HG03565 (cell line): ENCODE measurements around the gene ELF3.
"Not testable (repeated sequence)": the region's sequence is repeated elsewhere in the genome, so short reads cannot be mapped to it uniquely, and the experiment has no call there.

Source experiments
- ATAC-seq: cut with Tn5 transposase; IDR thresholded peaks from one replicate; pipeline ENCODE4 v1.9.1; 2021; ENCODE audit warnings: mild to moderate bottlenecking, moderate library complexity; ENCODE audit not compliant: unreplicated experiment

The ELF3 gene

GRCh38 chr1:202034149-202034682, 23.8 kb downstream of the ELF3 start:
- no peak for ATAC-seq

GRCh38 chr1:202034683-202035462, 24.5 kb downstream of the ELF3 start:
- no peak for ATAC-seq

- no peak for ATAC-seq
These were observed 26.4 kb downstream of the ELF3 start for GRCh38 chr1:202036595-202037387.

GRCh38 chr1:202037706-202038296, 27.4 kb downstream of the ELF3 start:
- ATAC-seq: no peak

- ATAC-seq: no peak
These were observed 28.4 kb downstream of the ELF3 start for GRCh38 chr1:202038688-202039346.

DNA sequence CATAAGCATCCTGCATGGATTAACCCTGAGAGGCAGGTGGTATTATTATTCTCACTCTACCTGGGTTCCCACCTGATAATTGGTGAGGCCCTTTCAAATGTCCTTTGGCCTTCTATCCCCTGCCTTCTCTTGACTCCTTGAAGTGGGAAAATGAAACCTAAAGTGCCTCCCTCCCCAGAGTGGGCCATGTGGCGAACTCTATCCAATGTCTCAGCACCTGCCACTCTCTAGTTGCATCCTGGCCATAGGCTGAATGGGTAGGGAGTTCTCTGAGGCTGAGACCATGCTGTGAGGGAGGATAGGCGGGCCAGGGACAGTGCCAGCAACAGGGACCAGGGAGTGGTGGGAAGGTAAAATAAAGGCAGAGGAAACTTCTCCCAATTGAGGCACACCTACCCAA, 35.3 kb downstream of the ELF3 start:
- no peak for ATAC-seq

DNA sequence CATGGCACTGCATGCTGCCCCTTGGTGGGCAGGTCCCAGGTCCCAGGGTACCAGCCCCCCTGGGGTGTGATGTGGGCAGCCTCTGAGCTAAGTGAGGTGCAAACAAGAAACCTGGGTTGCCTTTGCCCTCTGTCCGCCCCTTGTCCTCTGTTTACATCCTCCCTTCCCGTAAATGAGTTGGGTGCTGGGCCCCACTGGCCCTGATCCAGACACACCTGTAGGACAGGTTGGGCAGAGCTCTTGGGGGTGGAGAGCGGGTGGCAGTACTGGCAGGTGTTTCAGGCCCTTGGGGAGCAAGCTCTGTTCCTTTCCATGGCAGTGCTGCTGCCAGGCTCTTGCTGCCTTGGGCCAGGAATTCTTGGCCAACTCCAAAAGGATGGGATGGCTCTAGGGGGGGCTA, 35.8 kb downstream of the ELF3 start:
- no peak for ATAC-seq

DNA sequence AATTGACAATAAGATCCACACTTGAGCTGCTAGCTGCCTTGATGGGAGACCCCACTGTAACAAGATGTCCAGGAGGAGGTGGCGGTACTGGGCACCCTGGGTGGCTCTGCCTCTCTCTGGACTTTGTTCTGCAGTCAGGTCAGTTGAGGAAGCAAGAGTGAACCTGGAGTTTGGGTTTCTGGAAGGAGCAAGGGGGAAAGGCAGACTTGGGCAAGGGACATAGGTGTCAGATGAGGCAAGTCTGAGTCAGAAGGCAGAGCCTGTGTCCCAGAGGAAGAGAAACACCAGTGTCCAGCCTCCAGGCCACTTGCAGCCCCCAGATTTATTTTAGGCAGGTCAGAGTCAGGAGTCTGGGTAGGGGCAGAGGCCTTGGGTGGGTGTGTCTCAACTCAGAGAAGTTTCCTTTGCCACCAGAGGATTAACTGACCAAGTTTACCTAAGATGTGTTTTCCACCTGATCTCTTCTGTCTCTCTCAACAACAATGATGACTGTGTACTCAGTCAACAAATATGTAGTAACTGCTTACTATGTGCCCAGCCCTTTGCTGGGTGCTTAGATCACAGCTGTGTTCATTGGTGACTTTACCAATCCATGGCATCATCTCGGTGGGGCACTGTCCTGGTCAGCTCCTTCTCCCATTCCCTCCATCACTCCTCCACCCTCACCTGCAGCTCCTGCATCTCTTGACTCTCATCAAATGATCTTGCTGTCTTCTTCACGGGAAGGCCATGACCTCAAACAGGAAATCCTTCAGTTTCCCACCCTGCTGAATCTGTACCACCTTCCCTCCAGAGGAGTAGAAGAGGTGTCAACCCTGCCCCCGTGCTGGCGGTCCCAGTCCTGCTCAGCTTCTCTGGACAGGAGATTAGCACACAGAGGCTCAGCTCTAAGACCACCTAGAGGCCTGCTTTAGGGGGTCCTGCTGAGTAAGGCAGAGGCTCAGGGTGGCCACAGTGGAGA, 36.6 kb downstream of the ELF3 start:
- no peak for ATAC-seq

DNA sequence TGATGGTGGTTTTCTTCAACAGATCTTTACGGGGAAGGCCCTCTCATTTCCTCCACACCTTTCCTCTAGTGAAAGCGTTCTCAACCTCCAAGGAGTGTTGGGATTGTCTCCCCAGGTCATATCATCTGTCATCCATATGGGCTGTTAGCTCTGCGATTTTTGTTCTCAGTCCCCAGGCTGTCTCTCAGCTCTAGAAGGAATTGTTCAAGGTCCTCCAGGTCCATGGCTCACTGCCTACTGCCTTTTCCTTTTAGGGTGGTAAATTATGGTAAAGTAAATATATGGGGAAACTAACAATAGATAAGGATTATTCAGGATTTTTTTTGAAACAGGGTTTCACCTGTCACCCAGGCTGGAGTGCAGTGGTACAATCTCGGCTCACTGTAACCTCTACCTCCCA, 37.6 kb downstream of the ELF3 start:
- no peak for ATAC-seq

DNA sequence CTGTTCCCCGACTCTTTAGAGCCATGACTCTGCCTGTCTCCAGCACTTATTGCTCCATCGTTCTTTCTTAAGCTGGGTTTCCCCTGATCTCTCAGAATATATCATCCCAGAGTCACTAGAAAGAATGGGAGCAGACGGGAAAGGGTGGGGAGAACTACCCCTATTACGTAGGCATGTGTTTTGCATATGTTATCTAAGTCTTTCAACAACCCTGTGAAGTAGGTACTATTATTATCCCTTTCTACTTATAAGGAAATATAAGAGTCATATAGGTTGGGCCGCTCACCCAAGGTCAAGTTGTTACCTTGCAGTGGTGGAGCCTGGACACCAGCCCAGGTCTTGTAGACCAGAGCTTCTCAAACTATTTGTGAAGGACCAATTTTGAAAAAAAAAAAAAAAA, 38.7 kb downstream of the ELF3 start:
- ATAC-seq: no peak

GRCh38 chr1:202054094-202054493, 43.7 kb downstream of the ELF3 start:
- ATAC-seq: no peak

DNA sequence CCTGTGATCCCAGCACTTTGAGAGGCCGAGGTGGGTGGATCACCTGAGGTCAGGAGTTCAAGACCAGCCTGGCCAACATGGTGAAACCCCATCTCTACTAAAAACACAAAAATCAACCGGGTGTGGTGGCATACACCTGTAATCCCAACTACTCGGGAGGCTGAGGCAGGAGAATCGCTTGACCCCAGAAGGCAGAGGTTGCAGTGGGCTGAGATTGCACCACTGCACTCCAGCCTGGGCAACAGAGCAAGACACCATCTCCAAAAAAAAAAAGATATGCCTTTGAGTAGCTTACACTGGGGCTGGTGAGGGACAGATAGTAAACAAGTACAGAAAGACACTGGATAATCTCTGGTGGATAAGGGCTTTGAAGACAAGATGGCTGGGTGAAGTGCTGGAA, 44.3 kb downstream of the ELF3 start:
- not testable (repeated sequence) for ATAC-seq

- no peak for ATAC-seq
These were observed 46.4 kb downstream of the ELF3 start for GRCh38 chr1:202056644-202057334.

- not testable (repeated sequence) for ATAC-seq
These were observed 46.9 kb downstream of the ELF3 start for GRCh38 chr1:202057335-202057704.

DNA sequence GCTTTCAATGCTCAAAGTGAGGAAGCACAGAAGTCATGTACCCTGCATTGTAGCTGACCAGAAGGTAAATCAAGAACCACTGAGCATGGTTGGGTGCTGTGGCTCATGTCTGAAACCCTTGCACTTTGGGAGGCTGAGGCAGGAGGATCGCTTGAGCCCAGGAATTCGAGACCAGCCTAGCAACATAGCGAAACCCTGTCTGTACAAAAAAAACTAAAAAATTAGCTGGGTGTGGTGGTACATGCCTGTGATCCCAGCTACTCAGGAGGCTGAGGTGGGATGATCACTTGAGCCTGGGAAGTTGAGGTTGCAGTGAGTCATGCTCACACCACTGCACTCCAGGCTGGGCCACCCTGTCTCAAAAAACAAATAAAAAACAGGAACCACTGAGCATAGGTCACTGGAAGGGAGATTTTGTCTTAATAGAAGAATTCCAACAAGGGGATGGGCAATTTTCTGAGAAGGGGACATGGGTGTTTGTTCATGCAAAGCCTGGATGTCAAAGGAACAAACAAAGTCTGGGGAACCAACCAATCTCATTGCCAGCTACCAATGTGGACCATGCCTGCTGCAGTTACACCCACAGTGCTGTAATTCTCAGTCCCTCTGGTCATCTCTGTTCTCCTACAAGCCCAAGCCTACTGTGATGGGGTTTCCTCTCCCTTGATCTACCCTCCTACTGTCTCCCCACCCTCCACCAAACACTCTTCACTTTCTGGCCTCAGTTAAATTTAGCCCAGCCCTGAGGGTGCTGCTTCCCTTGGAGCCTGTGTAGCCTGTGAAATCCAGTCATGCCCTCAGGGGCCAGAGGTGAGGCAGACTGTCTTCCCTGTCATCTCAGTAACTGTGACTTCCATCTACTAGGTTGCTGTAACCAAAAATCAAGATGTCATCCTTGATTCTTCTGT, 47.9 kb downstream of the ELF3 start:
- ATAC-seq: no peak

- no peak for ATAC-seq
These were observed 50.7 kb downstream of the ELF3 start for GRCh38 chr1:202061055-202061454.

GRCh38 chr1:202061787-202062186, 51.4 kb downstream of the ELF3 start:
- ATAC-seq: not testable (repeated sequence)

- not testable (repeated sequence) for ATAC-seq
These were observed 52.2 kb downstream of the ELF3 start for GRCh38 chr1:202062636-202063035.
